ENCODE measurements around the gene CD28. TPM values are rescaled to one million over a fixed set of nuclear protein-coding genes. Genes with fewer than 3 reads are reported as not detected.
"Not testable (repeated sequence)": the region's sequence is repeated elsewhere in the genome, so short reads cannot be mapped to it uniquely, and the experiment has no call there.

Gene CD28
- total RNA-seq, 4 donors from 2014 or later: 0.42 to 1.3 (median 0.63) TPM

DNA sequence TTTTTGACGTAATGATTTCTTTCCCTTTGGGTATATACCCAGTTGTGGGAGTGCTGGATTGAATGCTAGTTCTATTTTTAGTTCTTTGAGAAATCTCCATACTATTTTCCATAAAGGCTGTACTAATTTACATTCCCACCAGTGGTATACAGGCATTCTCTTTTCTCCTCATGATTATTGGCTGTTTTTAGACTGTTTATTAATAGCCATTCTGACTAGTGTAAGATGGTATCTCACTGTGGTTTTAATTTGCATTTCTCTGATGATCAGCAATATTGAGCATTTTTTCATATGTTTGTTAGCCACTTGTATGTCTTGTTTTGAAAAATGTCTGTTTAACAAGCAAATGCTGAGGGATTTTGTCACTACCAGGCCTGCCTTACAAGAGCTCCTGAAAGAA is 9.2 kb upstream of the CD28 start:
- no peak for TF ChIP-seq POLR2A (IDR thresholded peaks at IDR 0.05)
- TF ChIP-seq, protein P1, sequence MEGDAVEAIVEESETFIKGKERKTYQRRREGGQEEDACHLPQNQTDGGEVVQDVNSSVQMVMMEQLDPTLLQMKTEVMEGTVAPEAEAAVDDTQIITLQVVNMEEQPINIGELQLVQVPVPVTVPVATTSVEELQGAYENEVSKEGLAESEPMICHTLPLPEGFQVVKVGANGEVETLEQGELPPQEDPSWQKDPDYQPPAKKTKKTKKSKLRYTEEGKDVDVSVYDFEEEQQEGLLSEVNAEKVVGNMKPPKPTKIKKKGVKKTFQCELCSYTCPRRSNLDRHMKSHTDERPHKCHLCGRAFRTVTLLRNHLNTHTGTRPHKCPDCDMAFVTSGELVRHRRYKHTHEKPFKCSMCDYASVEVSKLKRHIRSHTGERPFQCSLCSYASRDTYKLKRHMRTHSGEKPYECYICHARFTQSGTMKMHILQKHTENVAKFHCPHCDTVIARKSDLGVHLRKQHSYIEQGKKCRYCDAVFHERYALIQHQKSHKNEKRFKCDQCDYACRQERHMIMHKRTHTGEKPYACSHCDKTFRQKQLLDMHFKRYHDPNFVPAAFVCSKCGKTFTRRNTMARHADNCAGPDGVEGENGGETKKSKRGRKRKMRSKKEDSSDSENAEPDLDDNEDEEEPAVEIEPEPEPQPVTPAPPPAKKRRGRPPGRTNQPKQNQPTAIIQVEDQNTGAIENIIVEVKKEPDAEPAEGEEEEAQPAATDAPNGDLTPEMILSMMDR (IDR thresholded peaks at IDR 0.05): no peak
- Histone ChIP-seq H3K27me3 (no peaks in the 10 kb centered on the region), H3K4me3 (no peak overlapping the region), H3K27ac (no peak overlapping the region), H3K36me3 (no peaks in the 10 kb centered on the region), H3K9me3 (no peaks in the 10 kb centered on the region), H3K4me1 (peaks cover 0 to 6% (median 0%) of the 10 kb centered on the region in 3 donors)
- no peak for DNase-seq
- 89% methylated on average over 1 of the region's 1 CpG for WGBS, 2 donors
- intact Hi-C loops (cut with DNase I): no loop called here

DNA sequence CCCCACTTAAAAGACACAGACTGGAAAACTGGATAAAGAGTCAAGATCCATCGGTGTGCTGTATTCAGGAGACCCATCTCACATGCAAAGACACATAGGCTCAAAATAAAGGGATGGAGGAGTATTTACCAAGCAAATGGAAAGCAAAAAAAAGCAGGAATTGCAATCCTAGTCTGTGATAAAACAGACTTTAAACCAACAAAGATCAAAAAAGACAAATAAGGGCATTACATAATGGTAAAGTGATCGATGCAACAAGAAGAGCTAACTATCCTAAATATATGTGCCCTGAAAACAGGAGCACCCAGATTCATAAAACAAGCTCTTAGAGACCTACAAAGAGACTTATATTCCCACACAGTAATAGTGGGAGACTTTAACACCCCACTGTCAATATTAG is 8.7 kb upstream of the CD28 start:
- H3K4me3 ChIP-seq; H3K36me3 ChIP-seq; H3K27me3 ChIP-seq; DNase-seq; intact Hi-C loops (cut with DNase I); H3K27ac ChIP-seq; H3K4me1 ChIP-seq; H3K9me3 ChIP-seq: not testable (repeated sequence)
- WGBS, 2 donors: 92 to 97% methylated on average over 2 of the region's 2 CpGs

DNA sequence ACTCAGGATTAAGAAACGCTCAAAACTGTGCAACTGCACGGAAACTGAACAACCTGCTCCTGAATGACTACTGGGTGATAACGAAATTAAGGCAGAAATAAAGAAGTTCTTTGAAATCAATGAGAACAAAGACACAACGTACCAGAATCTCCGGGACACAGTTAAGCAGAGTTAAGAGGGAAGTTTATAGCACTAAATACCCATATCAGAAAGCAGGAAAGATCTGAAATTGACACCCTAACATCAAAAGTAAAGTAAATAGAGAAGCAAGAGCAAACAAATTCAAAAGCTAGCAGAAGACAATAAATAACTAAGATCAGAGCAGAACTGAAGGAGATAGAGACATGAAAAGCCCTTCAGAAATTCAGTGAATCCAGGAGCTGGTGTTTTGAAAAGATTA is 8.0 kb upstream of the CD28 start:
- intact Hi-C loops (cut with DNase I): not testable (repeated sequence)
- WGBS, 2 donors: 86 to 92% methylated on average over 5 of the region's 5 CpGs

DNA sequence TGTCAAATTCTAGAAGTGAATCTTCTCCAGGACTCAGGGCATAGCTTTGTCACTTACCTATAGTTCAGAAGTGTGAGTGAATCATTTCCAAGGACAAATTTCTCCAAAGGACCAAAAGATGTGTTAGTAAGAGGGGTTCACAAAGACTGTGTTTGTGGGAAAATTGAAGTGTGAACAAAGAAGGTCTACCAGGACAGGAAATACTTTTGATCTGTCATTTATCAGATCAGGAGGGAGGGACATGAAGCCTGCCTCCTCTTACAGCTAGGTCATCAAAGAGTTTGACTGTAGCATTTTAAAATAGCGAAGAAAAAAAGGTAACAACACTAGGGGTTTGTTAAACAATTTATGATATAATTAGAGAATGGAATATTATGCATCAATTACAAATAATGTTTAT is 2.0 kb upstream of the CD28 start:
- no peak overlapping the region for H3K4me3 ChIP-seq
- H3K27me3 ChIP-seq: no peaks in the 10 kb centered on the region
- intact Hi-C loops (cut with DNase I): no loop called here
- H3K36me3 ChIP-seq: no peaks in the 10 kb centered on the region
- H3K4me1 ChIP-seq: no peaks in the 10 kb centered on the region
- no peaks in the 10 kb centered on the region for H3K9me3 ChIP-seq
- H3K27ac ChIP-seq: no peak overlapping the region
- no peak for DNase-seq
- 76 to 96% methylated on average over 1 of the region's 1 CpG for WGBS, 2 donors
- TF ChIP-seq POLR2A (IDR thresholded peaks at IDR 0.05): no peak
- TF ChIP-seq, protein P1 (IDR thresholded peaks at IDR 0.05): no peak

More for the DNA sequence above, 8.0 kb upstream of the CD28 start:
- not testable (repeated sequence) for H3K27me3 ChIP-seq, DNase-seq, H3K4me3 ChIP-seq, H3K27ac ChIP-seq, H3K36me3 ChIP-seq, H3K4me1 ChIP-seq, H3K9me3 ChIP-seq

DNA sequence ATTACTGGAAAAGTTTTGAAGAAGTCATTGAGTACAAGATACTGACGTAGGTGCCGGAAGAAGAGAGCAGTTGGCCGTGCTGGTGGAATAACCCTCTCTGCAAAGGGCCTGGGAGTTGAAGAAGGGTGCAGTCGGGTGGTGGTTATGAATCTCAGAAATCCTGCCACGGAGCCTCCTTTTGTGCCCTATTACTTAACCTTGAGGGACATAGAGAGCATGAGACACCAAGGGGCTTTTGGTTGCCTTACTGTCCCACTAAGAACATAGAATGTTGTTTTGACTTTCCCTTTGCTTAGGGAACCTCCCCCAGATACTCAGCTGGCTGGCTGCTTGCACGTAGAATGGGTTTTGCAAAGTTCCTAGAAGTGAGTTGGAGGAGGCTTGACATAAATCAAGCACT is 1.3 kb upstream of the CD28 start:
- Histone ChIP-seq H3K27me3 (no peaks in the 10 kb centered on the region), H3K27ac (no peak overlapping the region), H3K9me3 (no peaks in the 10 kb centered on the region), H3K36me3 (no peaks in the 10 kb centered on the region), H3K4me1 (no peaks in the 10 kb centered on the region), H3K4me3 (no peak overlapping the region)
- intact Hi-C loops (cut with DNase I): no loop called here
- WGBS, 2 donors: 78 to 90% methylated on average over 6 of the region's 6 CpGs
- TF ChIP-seq, protein P1 (IDR thresholded peaks at IDR 0.05): no peak
- TF ChIP-seq POLR2A (IDR thresholded peaks at IDR 0.05): no peak
- no peak for DNase-seq

DNA sequence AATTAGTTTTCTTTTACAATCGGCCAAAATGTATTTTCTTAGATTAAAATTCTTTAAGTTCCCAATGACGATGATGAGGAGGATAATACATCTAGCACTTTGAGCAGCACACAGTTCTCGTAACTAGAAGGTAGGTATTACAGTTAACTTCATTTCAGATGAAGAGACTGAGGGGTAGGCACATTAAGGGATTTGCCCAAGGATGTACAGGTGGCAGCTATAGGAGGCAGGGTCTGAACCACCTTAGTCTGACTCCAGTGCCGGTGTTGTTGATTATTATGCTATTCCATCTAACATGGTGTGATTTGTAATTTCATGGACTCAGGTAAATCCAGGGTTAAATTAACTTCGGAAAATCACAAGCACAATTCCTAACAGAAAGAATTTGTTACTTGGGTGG is 1.1 kb downstream of the CD28 start:
- no peak for TF ChIP-seq POLR2A (IDR thresholded peaks at IDR 0.05)
- TF ChIP-seq, protein P1 (IDR thresholded peaks at IDR 0.05): no peak
- intact Hi-C loops (cut with DNase I): no loop called here
- 82 to 86% methylated on average over 5 of the region's 5 CpGs for WGBS, 2 donors

More for the DNA sequence above, 1.1 kb downstream of the CD28 start:
- H3K27me3 ChIP-seq: no peaks in the 10 kb centered on the region
- no peaks in the 10 kb centered on the region for H3K9me3 ChIP-seq
- no peak for DNase-seq
- H3K4me1 ChIP-seq: no peaks in the 10 kb centered on the region
- peak overlapping the region in 2 of 4 donors; percentile 8 to 26 for H3K27ac ChIP-seq
- no peaks in the 10 kb centered on the region for H3K36me3 ChIP-seq
- H3K4me3 ChIP-seq: peak overlapping the region in 2 of 4 donors; percentile 5 to 10
